Panc1 (cell line): Measurements from ENCODE around the gene ABHD17A.

Source experiments
- POLR2AphosphoS5 ChIP-seq: IDR thresholded peaks from 2 replicates; pipeline ENCODE4 v1.6.1; 2012; ENCODE audit warnings: mild to moderate bottlenecking, low read depth, low read length, moderate library complexity
- TCF7L2 ChIP-seq: IDR thresholded peaks from 2 replicates; pipeline ENCODE4 v1.6.1; 2011; ENCODE audit warnings: mild to moderate bottlenecking, low read depth, low read length, inconsistent platforms
- TF ChIP-seq, protein P1 (sequence below): fragments of 450-650 bp; IDR thresholded peaks from 2 replicates; pipeline ENCODE4 v1.5.1; 2017; ENCODE audit warnings: mild to moderate bottlenecking
- TF ChIP-seq, protein P2 (sequence below), 2 experiments: IDR thresholded peaks; 2 replicates each; pipeline ENCODE4 v1.6.1; 2011 to 2012; ENCODE audit warnings: low read depth in 2 of 2, control low read depth in 1 of 2, low read length in 1 of 2, mild to moderate bottlenecking in 1 of 2, moderate library complexity in 1 of 2; ENCODE audit not compliant: insufficient read depth in 1 of 2

- TF ChIP-seq, protein P1, sequence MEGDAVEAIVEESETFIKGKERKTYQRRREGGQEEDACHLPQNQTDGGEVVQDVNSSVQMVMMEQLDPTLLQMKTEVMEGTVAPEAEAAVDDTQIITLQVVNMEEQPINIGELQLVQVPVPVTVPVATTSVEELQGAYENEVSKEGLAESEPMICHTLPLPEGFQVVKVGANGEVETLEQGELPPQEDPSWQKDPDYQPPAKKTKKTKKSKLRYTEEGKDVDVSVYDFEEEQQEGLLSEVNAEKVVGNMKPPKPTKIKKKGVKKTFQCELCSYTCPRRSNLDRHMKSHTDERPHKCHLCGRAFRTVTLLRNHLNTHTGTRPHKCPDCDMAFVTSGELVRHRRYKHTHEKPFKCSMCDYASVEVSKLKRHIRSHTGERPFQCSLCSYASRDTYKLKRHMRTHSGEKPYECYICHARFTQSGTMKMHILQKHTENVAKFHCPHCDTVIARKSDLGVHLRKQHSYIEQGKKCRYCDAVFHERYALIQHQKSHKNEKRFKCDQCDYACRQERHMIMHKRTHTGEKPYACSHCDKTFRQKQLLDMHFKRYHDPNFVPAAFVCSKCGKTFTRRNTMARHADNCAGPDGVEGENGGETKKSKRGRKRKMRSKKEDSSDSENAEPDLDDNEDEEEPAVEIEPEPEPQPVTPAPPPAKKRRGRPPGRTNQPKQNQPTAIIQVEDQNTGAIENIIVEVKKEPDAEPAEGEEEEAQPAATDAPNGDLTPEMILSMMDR: no peak
- TF ChIP-seq, protein P2, sequence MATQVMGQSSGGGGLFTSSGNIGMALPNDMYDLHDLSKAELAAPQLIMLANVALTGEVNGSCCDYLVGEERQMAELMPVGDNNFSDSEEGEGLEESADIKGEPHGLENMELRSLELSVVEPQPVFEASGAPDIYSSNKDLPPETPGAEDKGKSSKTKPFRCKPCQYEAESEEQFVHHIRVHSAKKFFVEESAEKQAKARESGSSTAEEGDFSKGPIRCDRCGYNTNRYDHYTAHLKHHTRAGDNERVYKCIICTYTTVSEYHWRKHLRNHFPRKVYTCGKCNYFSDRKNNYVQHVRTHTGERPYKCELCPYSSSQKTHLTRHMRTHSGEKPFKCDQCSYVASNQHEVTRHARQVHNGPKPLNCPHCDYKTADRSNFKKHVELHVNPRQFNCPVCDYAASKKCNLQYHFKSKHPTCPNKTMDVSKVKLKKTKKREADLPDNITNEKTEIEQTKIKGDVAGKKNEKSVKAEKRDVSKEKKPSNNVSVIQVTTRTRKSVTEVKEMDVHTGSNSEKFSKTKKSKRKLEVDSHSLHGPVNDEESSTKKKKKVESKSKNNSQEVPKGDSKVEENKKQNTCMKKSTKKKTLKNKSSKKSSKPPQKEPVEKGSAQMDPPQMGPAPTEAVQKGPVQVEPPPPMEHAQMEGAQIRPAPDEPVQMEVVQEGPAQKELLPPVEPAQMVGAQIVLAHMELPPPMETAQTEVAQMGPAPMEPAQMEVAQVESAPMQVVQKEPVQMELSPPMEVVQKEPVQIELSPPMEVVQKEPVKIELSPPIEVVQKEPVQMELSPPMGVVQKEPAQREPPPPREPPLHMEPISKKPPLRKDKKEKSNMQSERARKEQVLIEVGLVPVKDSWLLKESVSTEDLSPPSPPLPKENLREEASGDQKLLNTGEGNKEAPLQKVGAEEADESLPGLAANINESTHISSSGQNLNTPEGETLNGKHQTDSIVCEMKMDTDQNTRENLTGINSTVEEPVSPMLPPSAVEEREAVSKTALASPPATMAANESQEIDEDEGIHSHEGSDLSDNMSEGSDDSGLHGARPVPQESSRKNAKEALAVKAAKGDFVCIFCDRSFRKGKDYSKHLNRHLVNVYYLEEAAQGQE (IDR thresholded peaks at IDR 0.05; ENCODE audit: insufficient read depth in 1 of 2, low read depth in 2 of 2, low read length in 1 of 2): no peak
- TF ChIP-seq POLR2AphosphoS5: no peak
- no peak for TF ChIP-seq TCF7L2
These were observed 33.7 kb upstream of the ABHD17A start for GRCh38 chr19:1918975-1919374.
